GM19043 (cell line): Measurements from ENCODE around the gene ZNF445.
"Not testable (repeated sequence)": the region's sequence is repeated elsewhere in the genome, so short reads cannot be mapped to it uniquely, and the experiment has no call there.

ENCODE experiments used
- ATAC-seq: cut with Tn5 transposase; IDR thresholded peaks from one replicate; pipeline ENCODE4 v1.9.1; 2021; ENCODE audit warnings: low read depth; ENCODE audit not compliant: unreplicated experiment

ZNF445 gene

GRCh38 chr3:44478055-44478468 lies 592 bp upstream of the ZNF445 start:
- ATAC-seq: no peak

GRCh38 chr3:44476963-44477311 lies 533 bp downstream of the ZNF445 start:
- no peak for ATAC-seq

GRCh38 chr3:44476181-44476611 lies 1.3 kb downstream of the ZNF445 start:
- ATAC-seq: no peak

GRCh38 chr3:44474886-44475285 lies 2.6 kb downstream of the ZNF445 start:
- not testable (repeated sequence) for ATAC-seq

GRCh38 chr3:44470430-44470829 lies 7.0 kb downstream of the ZNF445 start:
- ATAC-seq: no peak

- no peak for ATAC-seq
These were observed 7.6 kb downstream of the ZNF445 start for GRCh38 chr3:44469914-44470313.

- no peak for ATAC-seq
These were observed 8.6 kb downstream of the ZNF445 start for GRCh38 chr3:44468572-44469520.

GRCh38 chr3:44468099-44468537 lies 9.4 kb downstream of the ZNF445 start:
- not testable (repeated sequence) for ATAC-seq

GRCh38 chr3:44467241-44467640 lies 10.2 kb downstream of the ZNF445 start:
- no peak for ATAC-seq

GRCh38 chr3:44464920-44465319 lies 12.6 kb downstream of the ZNF445 start:
- ATAC-seq: not testable (repeated sequence)

- ATAC-seq: no peak
These were observed 13.0 kb downstream of the ZNF445 start for GRCh38 chr3:44464509-44464908.

- ATAC-seq: not testable (repeated sequence)
These were observed 17.4 kb downstream of the ZNF445 start for GRCh38 chr3:44460050-44460449.

- ATAC-seq: no peak
These were observed 22.2 kb downstream of the ZNF445 start for GRCh38 chr3:44455318-44455717.

GRCh38 chr3:44454258-44454657 lies 23.2 kb downstream of the ZNF445 start:
- ATAC-seq: no peak

GRCh38 chr3:44451441-44451840 lies 26.0 kb downstream of the ZNF445 start:
- no peak for ATAC-seq

- ATAC-seq: no peak
These were observed 30.5 kb downstream of the ZNF445 start for GRCh38 chr3:44446929-44447328.

- no peak for ATAC-seq
These were observed 31.7 kb downstream of the ZNF445 start for GRCh38 chr3:44445786-44446185.

GRCh38 chr3:44444896-44445691 lies 32.4 kb downstream of the ZNF445 start:
- no peak for ATAC-seq

GRCh38 chr3:44444437-44444836 lies 33.0 kb downstream of the ZNF445 start:
- no peak for ATAC-seq

- ATAC-seq: no peak
These were observed 34.7 kb downstream of the ZNF445 start for GRCh38 chr3:44442596-44443309.
